HCT116 (cell line): Measurements from ENCODE around the gene CALCOCO2. TPM values are rescaled to one million over a fixed set of nuclear protein-coding genes. Genes with fewer than 3 reads are reported as not detected.

Source experiments
- ATAC-seq: fragments of 200-7000 bp; cut with Tn5 transposase; 2 replicates; pipeline ENCODE4 v1.9.1; 2020; ENCODE audit warnings: mild to moderate bottlenecking, moderate library complexity
- BruUV-seq: library from RNA; stranded (reverse); fragments of 400-500 nt; replicated peaks from 2 replicates; lab custom pipeline; 2021; lab: Mats Ljungman, UMichigan
- CTCF ChIA-PET: fragments of 300-600 bp; sonication (Branson Sonifier 250); formaldehyde crosslinking; loops from one replicate; lab custom pipeline; 2021; ENCODE audit warnings: antibody characterized with exemption; lab: Charles Lee
- POLR2A ChIA-PET: fragments of 300-600, 350-600 bp; sonication (Branson Sonifier 250); formaldehyde crosslinking; loops from one replicate; lab custom pipeline; 2021; ENCODE audit warnings: antibody characterized with exemption; lab: Charles Lee
- RAD21 ChIA-PET, 2 experiments: fragments of 300-600 bp; sonication (Branson Sonifier 250); formaldehyde crosslinking; loops; one replicate each; lab custom pipeline; 2023; ENCODE audit warnings: low total read pairs in 2 of 2; ENCODE audit not compliant: uncharacterized antibody in 2 of 2, unreplicated experiment in 2 of 2, low non-redundant PET in 1 of 2; lab: Charles Lee
- DNase-seq: peaks from one replicate; pipeline ENCODE4 v3.0.0-alpha.2; 2010; ENCODE audit warnings: low read depth, low spot score
- H2AFZ ChIP-seq: fragments of 200-600 bp; shearing (Covaris generic), sonication (generic); 2 replicates; pipeline ENCODE4 v1.6.1; 2017; ENCODE audit warnings: low read depth, mixed run types, mixed read lengths, antibody characterized with exemption, low read length; ENCODE audit not compliant: poor library complexity, severe bottlenecking
- H3K27ac ChIP-seq: 2 replicates; pipeline ENCODE4 v1.5.1; 2012; ENCODE audit warnings: low read depth, low read length
- H3K27me3 ChIP-seq: fragments of 200-600 bp; sonication (generic); 2 replicates; pipeline ENCODE4 v1.6.1; 2016; ENCODE audit warnings: mixed run types, low read length, mixed read lengths; ENCODE audit not compliant: insufficient read depth
- H3K36me3 ChIP-seq, 2 experiments: fragments of 200-500 bp in 1 of 2; fragments of 200-600 bp in 1 of 2; sonication (Bioruptor generic) in 1 of 2; sonication (generic) in 1 of 2; 2 replicates each; pipeline versions ENCODE4 v1.5.1 to v1.6.1; 2014 to 2016; ENCODE audit warnings: low read length in 2 of 2, inconsistent platforms in 1 of 2, mixed read lengths in 1 of 2, mixed run types in 1 of 2; ENCODE audit not compliant: insufficient read depth in 2 of 2, control insufficient read depth in 1 of 2
- H3K4me1 ChIP-seq, 2 experiments: fragments of 200-600 bp in 1 of 2; sonication (generic) in 1 of 2; 2 replicates each; pipeline versions ENCODE4 v1.5.1 to v1.6.1; 2012 to 2017; ENCODE audit warnings: low read length in 2 of 2, inconsistent platforms in 1 of 2, mild to moderate bottlenecking in 1 of 2, mixed read lengths in 1 of 2, mixed run types in 1 of 2, moderate library complexity in 1 of 2; ENCODE audit not compliant: insufficient read depth in 2 of 2, control insufficient read depth in 1 of 2
- H3K4me2 ChIP-seq: fragments of 200-600 bp; sonication (generic); 2 replicates; pipeline ENCODE4 v1.6.1; 2017; ENCODE audit warnings: mixed run types, low read length, mixed read lengths
- H3K4me3 ChIP-seq, 2 experiments: fragments of 200-600 bp in 1 of 2; sonication (generic) in 1 of 2; replicated peaks in 1 of 2; 2 replicates each; pipeline ENCODE4 v1.5.1; 2011 to 2016; ENCODE audit warnings: low read length in 2 of 2, control low read depth in 1 of 2, low read depth in 1 of 2, mild to moderate bottlenecking in 1 of 2, mixed read lengths in 1 of 2, mixed run types in 1 of 2
- H3K79me2 ChIP-seq: fragments of 200-600 bp; sonication (generic); 2 replicates; pipeline ENCODE4 v1.6.1; 2017; ENCODE audit warnings: mild to moderate bottlenecking, mixed run types, low read length, moderate library complexity, mixed read lengths; ENCODE audit not compliant: insufficient read depth
- H3K9ac ChIP-seq: fragments of 200-600 bp; sonication (generic); 2 replicates; pipeline ENCODE4 v1.6.1; 2016; ENCODE audit warnings: low read length, mixed read lengths
- H3K9me2 ChIP-seq: fragments of 200-600 bp; sonication (generic), shearing (Covaris generic); 2 replicates; pipeline ENCODE4 v1.6.1; 2017; ENCODE audit warnings: mixed run types, mild to moderate bottlenecking, moderate library complexity; ENCODE audit not compliant: insufficient read depth
- H3K9me3 ChIP-seq, 2 experiments: fragments of 200-500 bp in 1 of 2; fragments of 200-600 bp in 1 of 2; sonication (Bioruptor generic) in 1 of 2; sonication (generic) in 1 of 2; 2 replicates each; pipeline ENCODE4 v1.6.1; 2014 to 2017; ENCODE audit warnings: low read length in 2 of 2, mixed read lengths in 2 of 2, inconsistent platforms in 1 of 2, low read depth in 1 of 2, mild to moderate bottlenecking in 1 of 2, mixed run types in 1 of 2, moderate library complexity in 1 of 2; ENCODE audit not compliant: control insufficient read depth in 1 of 2, insufficient read depth in 1 of 2
- H4K20me1 ChIP-seq: fragments of 200-600 bp; sonication (generic), shearing (Covaris generic); 2 replicates; pipeline ENCODE4 v1.6.1; 2017; ENCODE audit warnings: mixed run types, mild to moderate bottlenecking, moderate library complexity; ENCODE audit not compliant: insufficient read depth
- CBX3 ChIP-seq: IDR thresholded peaks from 2 replicates; pipeline ENCODE4 v1.6.1; 2012; ENCODE audit warnings: low read depth
- CEBPB ChIP-seq: IDR thresholded peaks from 2 replicates; pipeline ENCODE4 v1.6.1; 2012; ENCODE audit warnings: low read depth
- EGR1 ChIP-seq: IDR thresholded peaks from 2 replicates; pipeline ENCODE4 v1.6.1; 2012; ENCODE audit warnings: low read depth
- EZH2 ChIP-seq: fragments of 200-600 bp; sonication (generic); IDR thresholded peaks from 2 replicates; pipeline ENCODE4 v1.6.1; 2017; ENCODE audit warnings: antibody characterized with exemption, mixed run types
- FOSL1 ChIP-seq: IDR thresholded peaks from 2 replicates; pipeline ENCODE4 v1.6.1; 2012; ENCODE audit warnings: low read depth
- JUND ChIP-seq: IDR thresholded peaks from 2 replicates; pipeline ENCODE4 v1.6.1; 2012
- POLR2A ChIP-seq: IDR thresholded peaks from 2 replicates; pipeline ENCODE4 v1.7.0; 2011; ENCODE audit warnings: borderline replicate concordance; ENCODE audit not compliant: insufficient read depth, insufficient read length; ENCODE audit errors: extremely low read depth
- POLR2AphosphoS5 ChIP-seq: IDR thresholded peaks from 2 replicates; pipeline ENCODE4 v1.6.1; 2011; ENCODE audit warnings: mild to moderate bottlenecking, low read depth, low read length, moderate library complexity
- RAD21 ChIP-seq: IDR thresholded peaks from 2 replicates; pipeline ENCODE4 v1.6.1; 2012; ENCODE audit warnings: low read depth, mild to moderate bottlenecking
- SRF ChIP-seq: IDR thresholded peaks from 2 replicates; pipeline ENCODE4 v1.6.1; 2012; ENCODE audit warnings: low read depth
- YY1 ChIP-seq: IDR thresholded peaks from 2 replicates; pipeline ENCODE4 v1.6.1; 2011; ENCODE audit warnings: low read length, low read depth, moderate library complexity, mild to moderate bottlenecking; ENCODE audit not compliant: insufficient replicate concordance; ENCODE audit errors: extremely low read depth
- ZFX ChIP-seq: fragments of 450-650 bp; IDR thresholded peaks from 2 replicates; pipeline ENCODE4 v1.6.1; 2017
- intact Hi-C: fragments of 100-400 bp; cut with micrococcal nuclease; formaldehyde crosslinking; loops from 2 replicates; pipeline ENCODE4 v1.10.0; 2022
- total RNA-seq: library from RNA; stranded (reverse); gene quantifications from one replicate; pipeline ENCODE4 v1.2.1, GENCODE V29; 2021; ENCODE audit not compliant: unreplicated experiment
- TF ChIP-seq, protein P1 (sequence below): IDR thresholded peaks from 2 replicates; pipeline ENCODE4 v1.6.1; 2012
- TF ChIP-seq, protein P2 (sequence below), 3 experiments: fragments of 200-600 bp in 1 of 3; sonication (generic) in 1 of 3; IDR thresholded peaks in 2 of 3; conservative IDR thresholded peaks in 1 of 3; 2 replicates each; pipeline ENCODE4 v1.5.1; 2012 to 2017; ENCODE audit warnings: low read depth in 2 of 3, low read length in 2 of 3, antibody characterized with exemption in 1 of 3, borderline replicate concordance in 1 of 3, control low read depth in 1 of 3, mild to moderate bottlenecking in 1 of 3, mixed read lengths in 1 of 3, mixed run types in 1 of 3, moderate library complexity in 1 of 3; ENCODE audit not compliant: insufficient read depth in 1 of 3

CALCOCO2 gene
- total RNA-seq, 1 experiment from 2014 or later = 151 TPM

DNA sequence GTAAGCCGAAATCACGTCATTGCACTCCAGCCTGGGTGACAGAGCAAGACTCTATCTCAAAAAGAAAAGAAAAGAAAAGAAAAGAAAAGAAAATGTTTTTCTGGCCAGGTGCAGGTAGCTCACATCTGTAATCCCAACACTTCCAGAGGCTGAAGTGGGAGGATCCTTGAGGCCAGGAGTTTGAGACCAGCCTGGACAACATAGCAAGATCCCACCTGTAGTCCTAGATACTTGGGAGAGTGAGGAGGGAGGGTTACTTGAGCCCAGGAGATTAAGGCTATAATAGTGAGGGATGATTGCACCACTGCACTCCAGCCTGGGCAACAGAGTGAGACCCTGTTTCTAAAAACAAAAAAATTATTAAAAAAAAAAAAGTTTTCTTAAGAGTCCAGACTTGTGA is 59.3 kb downstream of the CALCOCO2 start:
- ATAC-seq = no peak
- Histone ChIP-seq H3K9ac (no peak overlapping the region), H3K36me3 (peaks cover 5 to 11% of the 10 kb centered on the region in 2 experiments; a peak in 3 of 4 replicates), H3K4me2 (no peak overlapping the region), H3K27me3 (no peaks in the 10 kb centered on the region), H3K9me3 (no peaks in the 10 kb centered on the region), H3K4me3 (no peak overlapping the region), H3K27ac (no peak overlapping the region), H2AFZ (no peak overlapping the region), H3K79me2 (peaks cover 31% of the 10 kb centered on the region), H3K4me1 (peaks cover 11 to 18% of the 10 kb centered on the region in 2 experiments; a peak in 3 of 4 replicates), H3K9me2 (no peaks in the 10 kb centered on the region), H4K20me1 (no peaks in the 10 kb centered on the region)
- RAD21 ChIA-PET = no interaction called here
- no peak for DNase-seq
- BruUV-seq = no TSS peak
- POLR2A ChIA-PET = no interaction called here
- CTCF ChIA-PET = interaction anchor here (0.7 kb wide), 1 partner anchor 212 kb away, joined by 3 read pairs; no protein-coding TSS in a partner anchor
- intact Hi-C loops = loop anchor here (5.0 kb wide), 1 partner anchor 302 kb away; no protein-coding TSS in a partner anchor
- TF ChIP-seq ZFX (no peak), CBX3 (no peak), JUND (no peak), YY1 (no peak), SRF (no peak), CEBPB (no peak), RAD21 (no peak), FOSL1 (no peak), EZH2 (no peak), POLR2AphosphoS5 (no peak), POLR2A (no peak), EGR1 (no peak)
- TF ChIP-seq, protein P1, sequence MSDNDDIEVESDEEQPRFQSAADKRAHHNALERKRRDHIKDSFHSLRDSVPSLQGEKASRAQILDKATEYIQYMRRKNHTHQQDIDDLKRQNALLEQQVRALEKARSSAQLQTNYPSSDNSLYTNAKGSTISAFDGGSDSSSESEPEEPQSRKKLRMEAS = no peak
- TF ChIP-seq, protein P2, sequence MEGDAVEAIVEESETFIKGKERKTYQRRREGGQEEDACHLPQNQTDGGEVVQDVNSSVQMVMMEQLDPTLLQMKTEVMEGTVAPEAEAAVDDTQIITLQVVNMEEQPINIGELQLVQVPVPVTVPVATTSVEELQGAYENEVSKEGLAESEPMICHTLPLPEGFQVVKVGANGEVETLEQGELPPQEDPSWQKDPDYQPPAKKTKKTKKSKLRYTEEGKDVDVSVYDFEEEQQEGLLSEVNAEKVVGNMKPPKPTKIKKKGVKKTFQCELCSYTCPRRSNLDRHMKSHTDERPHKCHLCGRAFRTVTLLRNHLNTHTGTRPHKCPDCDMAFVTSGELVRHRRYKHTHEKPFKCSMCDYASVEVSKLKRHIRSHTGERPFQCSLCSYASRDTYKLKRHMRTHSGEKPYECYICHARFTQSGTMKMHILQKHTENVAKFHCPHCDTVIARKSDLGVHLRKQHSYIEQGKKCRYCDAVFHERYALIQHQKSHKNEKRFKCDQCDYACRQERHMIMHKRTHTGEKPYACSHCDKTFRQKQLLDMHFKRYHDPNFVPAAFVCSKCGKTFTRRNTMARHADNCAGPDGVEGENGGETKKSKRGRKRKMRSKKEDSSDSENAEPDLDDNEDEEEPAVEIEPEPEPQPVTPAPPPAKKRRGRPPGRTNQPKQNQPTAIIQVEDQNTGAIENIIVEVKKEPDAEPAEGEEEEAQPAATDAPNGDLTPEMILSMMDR (IDR thresholded peaks at IDR 0.05 in 2 of 3, conservative IDR thresholded peaks at IDR 0.05 in 1 of 3; ENCODE audit: borderline replicate concordance in 1 of 3, insufficient read depth in 1 of 3, low read depth in 2 of 3, low read length in 2 of 3) = no peak
